Measurements from ENCODE around the gene ZBTB11.

DNA sequence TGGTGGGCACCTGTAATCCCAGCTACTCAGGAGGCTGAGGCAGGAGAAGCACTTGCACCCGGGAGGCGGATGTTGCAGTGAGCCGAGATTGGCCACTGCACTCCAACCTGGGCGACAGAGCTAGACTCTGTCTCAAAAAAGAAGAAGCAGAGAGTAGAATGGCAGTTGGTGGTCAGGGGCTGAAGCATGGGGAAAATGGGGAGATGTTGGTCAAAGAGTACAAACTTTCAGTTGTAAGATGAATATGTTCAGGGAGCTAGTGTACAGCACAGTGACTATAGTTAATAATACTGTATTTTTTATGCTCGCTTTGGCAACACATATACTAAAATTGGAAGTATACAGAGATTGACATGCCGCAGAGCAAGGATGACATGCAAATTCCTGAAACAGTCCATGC is 61.4 kb downstream of the ZBTB11 start:
- TF ChIP-seq, protein P1, sequence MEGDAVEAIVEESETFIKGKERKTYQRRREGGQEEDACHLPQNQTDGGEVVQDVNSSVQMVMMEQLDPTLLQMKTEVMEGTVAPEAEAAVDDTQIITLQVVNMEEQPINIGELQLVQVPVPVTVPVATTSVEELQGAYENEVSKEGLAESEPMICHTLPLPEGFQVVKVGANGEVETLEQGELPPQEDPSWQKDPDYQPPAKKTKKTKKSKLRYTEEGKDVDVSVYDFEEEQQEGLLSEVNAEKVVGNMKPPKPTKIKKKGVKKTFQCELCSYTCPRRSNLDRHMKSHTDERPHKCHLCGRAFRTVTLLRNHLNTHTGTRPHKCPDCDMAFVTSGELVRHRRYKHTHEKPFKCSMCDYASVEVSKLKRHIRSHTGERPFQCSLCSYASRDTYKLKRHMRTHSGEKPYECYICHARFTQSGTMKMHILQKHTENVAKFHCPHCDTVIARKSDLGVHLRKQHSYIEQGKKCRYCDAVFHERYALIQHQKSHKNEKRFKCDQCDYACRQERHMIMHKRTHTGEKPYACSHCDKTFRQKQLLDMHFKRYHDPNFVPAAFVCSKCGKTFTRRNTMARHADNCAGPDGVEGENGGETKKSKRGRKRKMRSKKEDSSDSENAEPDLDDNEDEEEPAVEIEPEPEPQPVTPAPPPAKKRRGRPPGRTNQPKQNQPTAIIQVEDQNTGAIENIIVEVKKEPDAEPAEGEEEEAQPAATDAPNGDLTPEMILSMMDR (IDR thresholded peaks at IDR 0.05), result no peak
- no peak for TF ChIP-seq POLR2A (IDR thresholded peaks at IDR 0.05)
